Spinal cord (tissue), 10 donors: Measurements from ENCODE around the gene ABLIM3. TPM values are rescaled to one million over a fixed set of nuclear protein-coding genes. Genes with fewer than 3 reads are reported as not detected.
A peak's percentile ranks its signal among the peaks of the same experiment; 100 is the strongest.
"Not testable (repeated sequence)": the region's sequence is repeated elsewhere in the genome, so short reads cannot be mapped to it uniquely, and the experiment has no call there.

Experiments
- DNase-seq, 6 donors: peaks; one replicate each; pipeline versions ENCODE4 v3.0.0 to v3.0.0-alpha.2; 2013 to 2015; ENCODE audit warnings: low spot score in 6 of 6, low read depth in 4 of 6
- H3K27ac ChIP-seq: one replicate; pipeline ENCODE4 v1.5.1; 2013; ENCODE audit warnings: low read depth, low read length, control low read depth
- H3K27me3 ChIP-seq: one replicate; pipeline ENCODE4 v1.6.1; 2013; ENCODE audit warnings: low read length; ENCODE audit not compliant: control insufficient read depth, insufficient read depth
- H3K36me3 ChIP-seq: one replicate; pipeline ENCODE4 v1.6.1; 2013; ENCODE audit warnings: low read length; ENCODE audit not compliant: control insufficient read depth, insufficient read depth
- H3K4me1 ChIP-seq: one replicate; pipeline ENCODE4 v1.6.1; 2013; ENCODE audit warnings: low read length; ENCODE audit not compliant: control insufficient read depth, insufficient read depth
- H3K4me3 ChIP-seq: one replicate; pipeline ENCODE4 v1.5.1; 2013; ENCODE audit warnings: low read depth, low read length, control low read depth
- H3K9me3 ChIP-seq: one replicate; pipeline ENCODE4 v1.6.1; 2013; ENCODE audit warnings: low read length; ENCODE audit not compliant: control insufficient read depth, insufficient read depth
- WGBS: methylation state at CpG from one replicate; pipeline ENCODE4 v1.1.5; 2013; ENCODE audit warnings: missing lambda C conversion rate; ENCODE audit not compliant: insufficient coverage; 5-methylcytosine and 5-hydroxymethylcytosine counted together
- polyA plus RNA-seq, 2 donors: library from polyadenylated mRNA; unstranded; fragments of 120-200 nt; gene quantifications; one replicate each; pipeline ENCODE4 v1.2.1, GENCODE V29; 2013; ENCODE audit not compliant: insufficient read length in 2 of 2
- total RNA-seq, 2 donors: library from RNA; depleted of rRNA in 1 of 2; stranded (reverse); fragments of 120-200 nt in 1 of 2; fragments of >200 nt in 1 of 2; gene quantifications; one replicate each; pipeline versions ENCODE4 v1.2.3 to v1.2.4, GENCODE V29; 2013 to 2014
- donor health status: healthy.

ABLIM3 gene
- total and polyA plus RNA-seq, 4 donors: 32.6 to 94.7 (median 61.3) TPM

- Histone ChIP-seq H3K4me1 (peaks cover 8% of the 10 kb centered on the region), H3K36me3 (no peaks in the 10 kb centered on the region), H3K27me3 (no peaks in the 10 kb centered on the region), H3K9me3 (no peaks in the 10 kb centered on the region), H3K27ac (no peak overlapping the region), H3K4me3 (no peak overlapping the region)
- 73% methylated on average over 7 of the region's 8 CpGs for WGBS
- no peak for DNase-seq
Measured at GRCh38 chr5:149177911-149178565, 36.7 kb downstream of the ABLIM3 start.

GRCh38 chr5:149181732-149182131 lies 40.4 kb downstream of the ABLIM3 start:
- no peak overlapping the region for H3K4me3 ChIP-seq
- H3K9me3 ChIP-seq: no peaks in the 10 kb centered on the region
- H3K27me3 ChIP-seq: no peaks in the 10 kb centered on the region
- WGBS: 90% methylated on average over 2 of the region's 2 CpGs
- H3K36me3 ChIP-seq: no peaks in the 10 kb centered on the region
- peak in 1 of 6 donors; percentile 56 for DNase-seq
- no peak overlapping the region for H3K27ac ChIP-seq
- no peaks in the 10 kb centered on the region for H3K4me1 ChIP-seq

GRCh38 chr5:149182241-149182640 lies 40.9 kb downstream of the ABLIM3 start:
- no peaks in the 10 kb centered on the region for H3K36me3 ChIP-seq
- no CpG with 5 or more reads among the region's 1 CpG for WGBS
- H3K4me3 ChIP-seq: no peak overlapping the region
- H3K9me3 ChIP-seq: no peaks in the 10 kb centered on the region
- H3K4me1 ChIP-seq: no peaks in the 10 kb centered on the region
- H3K27me3 ChIP-seq: no peaks in the 10 kb centered on the region
- no peak overlapping the region for H3K27ac ChIP-seq
- no peak for DNase-seq

- no peaks in the 10 kb centered on the region for H3K36me3 ChIP-seq
- no peaks in the 10 kb centered on the region for H3K27me3 ChIP-seq
- H3K27ac ChIP-seq: no peak overlapping the region
- WGBS: 100% methylated on average over 1 of the region's 3 CpGs
- H3K9me3 ChIP-seq: no peaks in the 10 kb centered on the region
- no peaks in the 10 kb centered on the region for H3K4me1 ChIP-seq
- no peak overlapping the region for H3K4me3 ChIP-seq
- no peak for DNase-seq
Measured at GRCh38 chr5:149185067-149185466, 43.8 kb downstream of the ABLIM3 start.

- H3K27me3 ChIP-seq: no peaks in the 10 kb centered on the region
- no peak for DNase-seq
- WGBS: no CpG with 5 or more reads among the region's 2 CpGs
- H3K36me3 ChIP-seq: no peaks in the 10 kb centered on the region
- no peak overlapping the region for H3K4me3 ChIP-seq
- no peaks in the 10 kb centered on the region for H3K9me3 ChIP-seq
- no peaks in the 10 kb centered on the region for H3K4me1 ChIP-seq
- H3K27ac ChIP-seq: no peak overlapping the region
Measured at GRCh38 chr5:149186506-149186905, 45.2 kb downstream of the ABLIM3 start.

GRCh38 chr5:149187617-149188016 lies 46.3 kb downstream of the ABLIM3 start:
- not testable (repeated sequence) for H3K36me3 ChIP-seq, H3K4me1 ChIP-seq, DNase-seq, H3K4me3 ChIP-seq, H3K9me3 ChIP-seq, H3K27me3 ChIP-seq, H3K27ac ChIP-seq
- 89% methylated on average over 8 of the region's 10 CpGs for WGBS

GRCh38 chr5:149188383-149188782 lies 47.1 kb downstream of the ABLIM3 start:
- no peak overlapping the region for H3K27ac ChIP-seq
- no peaks in the 10 kb centered on the region for H3K36me3 ChIP-seq
- DNase-seq: no peak
- H3K9me3 ChIP-seq: no peaks in the 10 kb centered on the region
- WGBS: no CpG with 5 or more reads among the region's 3 CpGs
- H3K27me3 ChIP-seq: no peaks in the 10 kb centered on the region
- no peak overlapping the region for H3K4me3 ChIP-seq
- no peaks in the 10 kb centered on the region for H3K4me1 ChIP-seq

GRCh38 chr5:149195337-149195887 lies 54.1 kb downstream of the ABLIM3 start:
- H3K27ac ChIP-seq: no peak overlapping the region
- 74% methylated on average over 4 of the region's 9 CpGs for WGBS
- DNase-seq: no peak
- H3K36me3 ChIP-seq: peaks cover 6% of the 10 kb centered on the region
- H3K9me3 ChIP-seq: no peaks in the 10 kb centered on the region
- no peaks in the 10 kb centered on the region for H3K4me1 ChIP-seq
- no peak overlapping the region for H3K4me3 ChIP-seq
- no peaks in the 10 kb centered on the region for H3K27me3 ChIP-seq

- H3K36me3 ChIP-seq: peaks cover 6% of the 10 kb centered on the region
- H3K27me3 ChIP-seq: no peaks in the 10 kb centered on the region
- no peaks in the 10 kb centered on the region for H3K4me1 ChIP-seq
- H3K9me3 ChIP-seq: no peaks in the 10 kb centered on the region
- no peak overlapping the region for H3K27ac ChIP-seq
- WGBS: no CpG with 5 or more reads among the region's 1 CpG
- no peak overlapping the region for H3K4me3 ChIP-seq
- DNase-seq: no peak
Measured at GRCh38 chr5:149195962-149196361, 54.7 kb downstream of the ABLIM3 start.

GRCh38 chr5:149198148-149198547 lies 56.9 kb downstream of the ABLIM3 start:
- DNase-seq: no peak
- Histone ChIP-seq H3K4me3 (no peak overlapping the region), H3K27ac (no peak overlapping the region), H3K4me1 (no peaks in the 10 kb centered on the region), H3K9me3 (no peaks in the 10 kb centered on the region), H3K27me3 (no peaks in the 10 kb centered on the region), H3K36me3 (peaks cover 19% of the 10 kb centered on the region)
- WGBS: 90% methylated on average over 9 of the region's 9 CpGs
